Heart right ventricle (tissue), 16 donors: ENCODE measurements around the gene SSBP1. TPM values are rescaled to one million over a fixed set of nuclear protein-coding genes. Genes with fewer than 3 reads are reported as not detected.

Experiments used
- ATAC-seq, 8 donors: fragments of 200-7000 bp; cut with Tn5 transposase; one replicate each; pipeline ENCODE4 v1.9.1; 2020; ENCODE audit warnings: mild to moderate bottlenecking in 8 of 8, moderate library complexity in 8 of 8, moderate number of reproducible peaks in 1 of 8
- DNase-seq, 2 donors: peaks; one replicate each; pipeline ENCODE4 v3.0.0-alpha.2; 2020
- H3K27ac ChIP-seq, 10 donors: fragments of 200-600 bp; sonication (generic) in 2 of 10; one replicate each; pipeline versions ENCODE4 v1.5.0 to v1.8.0; 2020 to 2022; ENCODE audit warnings: mild to moderate bottlenecking in 3 of 10
- H3K27me3 ChIP-seq, 7 donors: fragments of 200-600 bp; one replicate each; pipeline ENCODE4 v1.8.0; 2021 to 2022; ENCODE audit warnings: mild to moderate bottlenecking in 2 of 7
- H3K36me3 ChIP-seq, 9 donors: fragments of 200-600 bp; sonication (generic) in 1 of 9; one replicate each; pipeline versions ENCODE4 v1.5.0 to v1.8.0; 2020 to 2022; ENCODE audit warnings: mild to moderate bottlenecking in 2 of 9
- H3K4me1 ChIP-seq, 9 donors: fragments of 200-600 bp; sonication (generic) in 1 of 9; one replicate each; pipeline versions ENCODE4 v1.5.0 to v1.8.0; 2020 to 2022; ENCODE audit warnings: mild to moderate bottlenecking in 4 of 9
- H3K4me3 ChIP-seq, 10 donors: fragments of 200-600 bp; sonication (generic) in 2 of 10; one replicate each; pipeline versions ENCODE4 v1.5.0 to v1.8.0; 2020 to 2022; ENCODE audit warnings: mild to moderate bottlenecking in 7 of 10, moderate library complexity in 2 of 10
- H3K9me3 ChIP-seq, 11 donors: fragments of 200-600 bp in 10 of 11; sonication (generic) in 2 of 11; one replicate each; pipeline versions ENCODE4 v1.5.0 to v1.8.0; 2013 to 2022; ENCODE audit warnings: mild to moderate bottlenecking in 2 of 11, control low read depth in 1 of 11, moderate library complexity in 1 of 11
- CTCF ChIP-seq, 9 donors: fragments of 200-600 bp; sonication (generic) in 2 of 9; IDR thresholded peaks; one replicate each; pipeline versions ENCODE4 v1.5.0 to v1.8.0; 2021 to 2022; ENCODE audit warnings: antibody characterized with exemption in 9 of 9, mild to moderate bottlenecking in 5 of 9, moderate library complexity in 1 of 9
- WGBS, 2 donors: extraction: QIAGEN DNeasy Blood & Tissue Kit; methylation state at CpG; one replicate each; pipeline ENCODE4 v1.1.7; 2013; ENCODE audit warnings: inconsistent platforms in 1 of 2; 5-methylcytosine and 5-hydroxymethylcytosine counted together
- intact Hi-C, 10 donors: fragments of 100-400 bp; cut with DNase I; formaldehyde crosslinking; loops; one replicate each; pipeline versions ENCODE4 v1.11.1 to v1.14.2; 2022
- polyA plus RNA-seq, 2 donors: library from polyadenylated mRNA; stranded (reverse); fragments of 200-250 nt; gene quantifications; one replicate each; pipeline ENCODE4 v1.2.3, GENCODE V29; 2013
- total RNA-seq, 10 donors: library from RNA; stranded (reverse); fragmentation: NEBNext Ultra II Directional in 3 of 10; extraction: Animal tissue kit (Norgen Biotek cat#: 25700) in 3 of 10; gene quantifications; one replicate each; pipeline versions ENCODE4 v1.2.1 to v1.2.4, GENCODE V29; 2021 to 2023
- donor health status: Arrhythmogenic right ventricular cardiomyopathy.
- donor health status: ischemic (EF 13 %, LVEDD 7.1; RV severe dilation, severe dysfunction).
- donor health status: healthy with polysubstance abuse.
- donor health status: DM: no; HTN: yes; CAD: no.
- donor health status: DM: no; HTN: no; CAD: no.
- donor health status: ischemic (EF 25% LVEDD 6.9; RV normal size, moderate dysfunction).
- donor health status: ischemic (EF 25% LVEDD 5.7; RV mildly dilated, moderate dysfunction).
- donor health status: healthy.
- donor health status: DM: yes; HTN: yes; CAD: no.
- donor health status: Ischemic cardiomyopathy.
- donor health status: ischemic (EF 35%, LVEDD 5.7; RV mildly dilated, moderate dysfunction).
- donor health status: nonischemic (EF 11% LVEDD 7.7; RV severe dilation, severe dysfunction).
- donor health status: DM: yes; HTN: yes; CAD: no.
- donor health status: PGD.
- donor health status: ischemic (EF 29% LVEDD 5.4; RV normal size, mild dysfunction).
- donor health status: nonischemic (EF 23%, LVEDD 6.1; RV moderate dilation, normal function).

The SSBP1 gene
- total and polyA plus RNA-seq, 12 donors, result 97.4 to 256 (median 109) TPM

GRCh38 chr7:141709749-141710148, 28.4 kb upstream of the SSBP1 start:
- TF ChIP-seq CTCF (IDR thresholded peaks at IDR 0.05), result no peak
- 90 to 91% methylated on average over 4 of the region's 4 CpGs for WGBS, 2 donors
- no peaks in the 10 kb centered on the region for H3K4me1 ChIP-seq
- ATAC-seq, result no peak
- intact Hi-C loops, result no loop called here
- H3K9me3 ChIP-seq, result no peaks in the 10 kb centered on the region
- H3K36me3 ChIP-seq, result peaks cover 0 to 21% (median 0%) of the 10 kb centered on the region in 9 donors
- no peaks in the 10 kb centered on the region for H3K27me3 ChIP-seq
- no peak overlapping the region for H3K4me3 ChIP-seq
- no peak for DNase-seq
- no peak overlapping the region for H3K27ac ChIP-seq

- ATAC-seq (no peak), DNase-seq (no peak)
- no peaks in the 10 kb centered on the region for H3K9me3 ChIP-seq
- intact Hi-C loops, result no loop called here
- no peaks in the 10 kb centered on the region for H3K27me3 ChIP-seq
- peaks cover 0 to 21% (median 0%) of the 10 kb centered on the region in 9 donors for H3K36me3 ChIP-seq
- WGBS, 2 donors, result 29 to 48% methylated on average over 1 of the region's 1 CpG
- H3K27ac ChIP-seq, result no peak overlapping the region
- peak in 1 of 9 donors; percentile 11 for TF ChIP-seq CTCF (IDR thresholded peaks at IDR 0.05)
- H3K4me1 ChIP-seq, result no peaks in the 10 kb centered on the region
- no peak overlapping the region for H3K4me3 ChIP-seq
Observed at GRCh38 chr7:141710301-141710700, 27.9 kb upstream of the SSBP1 start.

- Histone ChIP-seq H3K9me3 (no peaks in the 10 kb centered on the region), H3K36me3 (peaks cover 0 to 21% (median 0%) of the 10 kb centered on the region in 9 donors), H3K27me3 (no peaks in the 10 kb centered on the region), H3K4me1 (no peaks in the 10 kb centered on the region), H3K27ac (no peak overlapping the region), H3K4me3 (no peak overlapping the region)
- TF ChIP-seq CTCF (IDR thresholded peaks at IDR 0.05), result no peak
- WGBS, 2 donors, result 77 to 81% methylated on average over 5 of the region's 5 CpGs
- intact Hi-C loops, result no loop called here
- ATAC-seq, result no peak
- no peak for DNase-seq
Observed at GRCh38 chr7:141712603-141713255, 25.4 kb upstream of the SSBP1 start.

- Histone ChIP-seq H3K4me3 (no peak overlapping the region), H3K36me3 (peaks cover 0 to 21% (median 0%) of the 10 kb centered on the region in 9 donors), H3K9me3 (no peaks in the 10 kb centered on the region), H3K4me1 (no peaks in the 10 kb centered on the region), H3K27ac (no peak overlapping the region), H3K27me3 (no peaks in the 10 kb centered on the region)
- 88 to 93% methylated on average over 1 of the region's 1 CpG for WGBS, 2 donors
- intact Hi-C loops, result no loop called here
- no peak for DNase-seq
- TF ChIP-seq CTCF (IDR thresholded peaks at IDR 0.05), result no peak
- ATAC-seq, result no peak
Observed at GRCh38 chr7:141713890-141714289, 24.3 kb upstream of the SSBP1 start.
